TTC549 (cell line): ENCODE data around the gene CAST.
"Not testable (repeated sequence)": the region's sequence is repeated elsewhere in the genome, so short reads cannot be mapped to it uniquely, and the experiment has no call there.

Experiments
- FAIRE-seq: peaks from 2 replicates; lab custom pipeline; 2012; peaks lifted over from hg19 to GRCh38; lab: Jason Lieb, UNC

The CAST gene

DNA sequence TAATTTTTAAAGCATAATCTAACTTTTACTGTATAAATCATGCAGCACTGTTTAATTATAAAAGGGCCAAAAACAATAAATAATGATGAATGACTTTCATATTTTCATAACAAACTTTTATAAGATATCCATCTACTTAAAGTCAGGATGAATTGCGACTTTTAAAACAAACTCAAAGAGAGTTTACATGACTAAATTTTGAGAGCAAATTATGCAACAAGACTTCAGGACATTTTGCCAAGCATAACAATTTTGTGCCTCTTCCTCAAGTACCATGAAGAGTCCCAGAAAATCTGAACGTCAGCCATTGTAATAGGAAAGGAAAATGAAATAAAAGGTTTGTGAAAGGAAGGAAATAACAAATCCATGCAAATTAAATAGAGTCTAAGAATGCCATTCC lies 121.2 kb downstream of the CAST start:
- FAIRE-seq, result no peak

DNA sequence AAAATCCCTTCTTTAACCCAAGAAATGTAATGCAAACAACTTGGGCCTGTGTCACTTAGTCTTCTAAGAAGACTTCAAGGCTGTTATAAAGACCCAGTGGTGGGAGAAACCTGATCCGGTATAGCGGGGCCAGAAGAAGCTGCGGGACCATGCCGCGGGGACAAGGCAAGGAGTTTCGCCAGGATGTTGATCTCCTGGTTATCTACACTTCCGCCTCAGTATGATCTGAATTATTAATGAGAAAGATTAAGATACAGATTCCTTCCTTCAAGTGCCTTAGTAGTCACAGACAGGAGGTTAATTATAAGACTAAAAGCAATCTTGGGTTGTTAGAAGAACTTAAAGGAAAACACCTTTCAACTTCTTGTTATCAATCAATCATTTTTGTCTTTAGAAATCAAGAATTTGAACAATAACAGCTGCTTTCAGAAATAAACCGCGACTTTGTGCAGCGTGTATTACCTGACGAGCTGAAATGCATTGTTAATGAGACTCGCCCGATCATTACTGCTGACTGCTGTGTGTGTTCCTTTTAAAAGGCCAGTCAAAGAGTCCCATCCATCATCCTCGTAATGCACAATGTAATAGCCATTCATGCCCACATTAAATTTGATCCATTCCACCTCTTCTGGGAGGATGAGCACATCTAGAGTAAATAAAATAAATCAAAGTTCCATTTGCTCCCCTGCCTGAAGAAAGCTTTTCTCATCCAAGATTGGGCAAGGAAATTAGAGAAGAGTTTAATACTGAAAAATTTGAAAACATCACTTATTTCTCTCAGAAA lies 123.3 kb downstream of the CAST start:
- no peak for FAIRE-seq

DNA sequence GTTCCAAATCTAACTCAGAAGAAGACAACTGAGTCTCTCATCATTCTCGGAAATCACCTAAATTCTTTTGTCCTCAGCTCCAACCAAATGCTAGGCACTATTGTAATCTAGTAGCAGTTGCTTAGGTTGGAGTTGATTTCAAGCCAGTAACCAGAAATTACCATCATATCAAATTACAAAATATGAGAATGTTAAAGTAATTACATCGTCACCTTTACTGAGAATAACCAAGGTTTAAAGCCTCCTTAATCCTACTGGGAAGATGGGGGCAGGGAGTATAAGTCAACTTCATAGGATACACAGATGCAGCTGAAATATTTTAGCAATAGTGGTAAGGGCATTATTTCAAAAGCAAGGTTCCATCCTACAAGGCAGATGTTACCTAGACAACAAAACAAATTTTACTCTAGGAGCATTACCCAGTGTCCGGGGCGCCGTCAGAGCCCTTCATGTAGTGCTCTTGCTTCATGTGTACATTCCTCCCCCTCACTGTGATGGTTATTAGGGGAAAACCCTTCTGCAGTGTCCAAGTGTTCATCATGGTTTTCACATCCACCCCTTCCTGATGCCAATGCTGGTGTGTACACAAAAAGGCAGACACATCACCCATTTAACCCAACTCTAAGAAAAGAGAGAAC lies 126.1 kb downstream of the CAST start:
- no peak for FAIRE-seq

DNA sequence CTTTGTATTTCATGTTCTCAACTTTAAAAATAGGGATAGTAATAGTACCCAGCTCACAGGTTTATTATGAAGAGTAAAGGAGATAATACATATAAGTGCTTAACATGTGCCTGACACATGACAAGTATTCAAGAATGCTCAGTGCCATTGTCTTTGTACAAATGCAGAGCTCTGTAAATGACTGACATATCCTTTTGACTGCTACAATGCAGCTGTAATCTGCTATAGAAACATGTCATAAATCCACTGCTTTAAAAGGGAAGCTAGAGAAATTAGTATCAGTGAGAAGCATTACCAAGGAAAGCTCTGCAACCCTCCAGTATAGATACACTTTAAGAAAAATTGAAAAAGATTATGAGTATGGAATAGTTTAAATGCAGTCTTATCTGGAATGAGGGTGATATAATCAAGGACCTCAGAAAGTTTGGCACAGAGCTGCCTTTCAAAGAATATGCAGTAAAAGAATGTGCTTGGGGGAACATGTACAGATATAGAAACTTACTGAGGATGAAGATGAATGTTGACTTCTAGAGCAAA lies 127.7 kb downstream of the CAST start:
- FAIRE-seq, result no peak

DNA sequence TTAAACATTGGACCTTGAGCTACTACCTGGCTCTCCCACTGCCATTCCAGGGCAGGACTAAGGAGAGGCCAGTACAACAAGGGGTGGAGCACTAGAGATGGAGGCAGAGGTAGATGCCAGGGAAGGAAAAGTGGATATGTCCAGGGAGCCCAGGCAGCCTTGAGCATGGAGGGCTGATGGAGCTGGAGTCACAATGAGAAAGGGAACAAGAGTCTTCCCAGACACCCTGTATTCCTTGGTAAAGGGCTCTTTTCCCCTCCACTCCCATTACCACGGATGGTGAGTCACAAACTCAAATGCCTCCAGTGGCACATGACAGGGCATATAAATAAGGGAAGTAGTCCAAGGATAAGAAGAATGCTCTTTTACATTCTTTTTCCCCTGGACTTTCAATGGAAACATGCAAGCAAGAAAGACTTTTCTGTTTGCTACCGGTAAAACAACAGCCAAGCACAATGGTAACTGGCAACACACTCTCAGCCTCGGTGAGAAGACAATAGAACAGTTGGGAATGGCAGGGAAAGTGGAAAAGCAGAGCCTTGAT lies 128.9 kb downstream of the CAST start:
- no peak for FAIRE-seq

DNA sequence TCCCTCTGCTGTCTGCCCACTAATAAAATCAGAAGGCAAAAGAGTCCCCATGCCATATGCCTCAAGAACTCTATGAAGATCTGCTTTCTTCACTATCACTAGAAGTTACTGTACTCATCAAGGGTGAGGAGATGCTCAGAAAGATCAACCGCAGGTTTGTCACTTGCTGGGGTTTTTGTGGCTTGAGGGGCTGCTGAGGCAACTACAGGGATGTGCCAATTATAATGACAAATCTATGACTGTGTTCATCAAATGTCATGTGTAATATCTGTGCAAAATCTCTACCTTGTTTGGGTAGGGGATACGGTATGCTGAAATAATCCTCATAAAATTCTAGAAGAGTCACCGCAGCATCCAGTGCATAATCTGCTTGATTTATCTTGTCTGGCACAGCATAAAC lies 132.6 kb downstream of the CAST start:
- no peak for FAIRE-seq

DNA sequence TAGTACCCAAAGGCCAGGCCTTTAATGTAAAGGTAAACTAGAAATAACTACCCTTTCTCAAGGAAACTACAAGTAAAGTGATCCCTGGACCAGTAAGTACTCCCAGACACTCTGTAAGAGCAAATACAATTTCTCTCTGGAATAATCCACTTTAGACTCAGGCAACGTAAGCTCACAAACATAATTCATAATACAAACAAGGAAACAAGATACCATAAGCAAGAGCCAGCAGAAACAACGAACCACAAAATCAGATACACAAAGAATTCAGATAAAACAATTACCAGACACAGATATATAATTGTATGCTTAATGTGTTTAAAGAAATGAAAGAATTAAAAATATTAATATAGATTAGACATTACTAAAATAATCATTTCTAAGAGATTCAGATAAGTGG lies 133.4 kb downstream of the CAST start:
- no peak for FAIRE-seq

DNA sequence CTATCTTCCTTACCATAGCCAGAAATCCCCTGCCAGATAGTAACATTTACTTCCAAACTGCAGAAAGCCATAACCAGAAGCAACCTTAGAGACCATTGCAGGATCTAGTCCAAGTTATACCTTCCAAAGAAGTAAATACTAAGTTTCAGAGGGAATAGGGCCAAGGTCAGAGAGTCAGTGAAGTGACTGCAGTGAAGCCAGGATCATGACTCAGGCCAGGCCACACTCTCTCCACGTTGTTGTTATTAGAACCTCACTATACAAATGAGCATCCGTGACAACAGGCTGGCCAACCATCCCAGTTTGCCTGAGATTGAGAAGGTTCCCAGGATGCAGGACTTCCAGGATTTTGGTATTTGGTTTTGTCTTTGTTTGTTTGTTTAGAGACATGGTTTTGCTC lies 134.3 kb downstream of the CAST start:
- no peak for FAIRE-seq

DNA sequence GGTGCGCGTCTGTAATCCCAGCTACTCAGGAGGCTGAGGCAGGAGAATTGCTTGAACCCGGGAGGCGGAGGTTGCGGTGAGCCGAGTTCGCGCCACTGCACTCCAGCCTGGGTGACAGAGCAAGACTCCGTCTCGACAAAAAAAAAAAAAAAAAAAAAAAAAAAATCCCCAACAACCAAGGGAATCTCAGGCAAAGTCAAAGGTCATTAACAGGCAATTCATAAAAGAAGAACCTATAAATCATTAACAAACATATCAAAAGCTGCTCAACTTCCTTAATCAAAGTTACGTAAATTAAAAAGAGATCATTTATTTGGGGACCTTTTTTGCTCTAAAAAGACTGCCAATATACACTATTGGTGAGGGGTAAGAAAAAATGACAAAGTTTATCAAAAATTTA lies 139.5 kb downstream of the CAST start:
- FAIRE-seq, result not testable (repeated sequence)

DNA sequence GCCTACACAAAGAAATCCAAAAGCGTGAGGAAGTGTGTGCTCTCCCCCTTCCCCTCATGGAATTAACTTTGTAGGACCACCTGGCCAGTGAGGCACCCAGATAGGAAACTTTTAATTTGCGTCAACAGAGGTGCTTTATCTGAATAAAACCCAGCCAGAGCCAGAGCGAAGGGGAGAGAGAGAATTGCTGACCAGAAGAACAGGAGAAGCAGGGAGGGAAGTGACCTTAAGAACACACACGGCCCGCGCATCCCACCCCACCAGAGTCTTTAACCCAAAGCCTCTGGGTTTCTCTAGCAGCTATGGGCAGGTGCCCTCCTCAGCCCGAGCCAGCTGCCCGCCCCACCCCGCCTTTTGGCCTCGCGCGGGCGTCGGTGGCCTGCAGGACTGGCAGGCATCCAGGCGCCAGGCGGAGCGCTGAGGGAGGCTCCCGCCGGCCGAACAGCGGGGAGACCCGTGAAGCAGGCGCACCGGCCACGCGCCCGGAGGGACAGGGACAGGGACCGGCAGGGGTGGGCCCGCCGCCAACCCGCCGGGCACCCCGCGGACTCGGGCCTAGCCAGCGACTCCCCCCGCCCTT lies 145.0 kb downstream of the CAST start:
- no peak for FAIRE-seq

DNA sequence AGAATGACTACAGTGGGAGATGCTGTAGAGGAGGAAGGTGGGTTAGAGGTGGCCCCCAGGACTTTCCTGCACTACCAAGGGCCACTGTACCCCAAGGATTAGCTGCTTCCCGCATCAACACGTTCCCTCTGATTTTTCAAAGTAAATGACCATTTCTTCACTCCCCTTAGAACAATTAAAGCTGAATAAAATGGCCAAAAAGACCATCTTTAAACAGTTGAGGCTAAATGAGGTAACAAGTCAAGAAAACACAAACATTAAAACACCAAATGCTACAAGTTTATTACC lies 146.3 kb downstream of the CAST start:
- FAIRE-seq, result no peak

DNA sequence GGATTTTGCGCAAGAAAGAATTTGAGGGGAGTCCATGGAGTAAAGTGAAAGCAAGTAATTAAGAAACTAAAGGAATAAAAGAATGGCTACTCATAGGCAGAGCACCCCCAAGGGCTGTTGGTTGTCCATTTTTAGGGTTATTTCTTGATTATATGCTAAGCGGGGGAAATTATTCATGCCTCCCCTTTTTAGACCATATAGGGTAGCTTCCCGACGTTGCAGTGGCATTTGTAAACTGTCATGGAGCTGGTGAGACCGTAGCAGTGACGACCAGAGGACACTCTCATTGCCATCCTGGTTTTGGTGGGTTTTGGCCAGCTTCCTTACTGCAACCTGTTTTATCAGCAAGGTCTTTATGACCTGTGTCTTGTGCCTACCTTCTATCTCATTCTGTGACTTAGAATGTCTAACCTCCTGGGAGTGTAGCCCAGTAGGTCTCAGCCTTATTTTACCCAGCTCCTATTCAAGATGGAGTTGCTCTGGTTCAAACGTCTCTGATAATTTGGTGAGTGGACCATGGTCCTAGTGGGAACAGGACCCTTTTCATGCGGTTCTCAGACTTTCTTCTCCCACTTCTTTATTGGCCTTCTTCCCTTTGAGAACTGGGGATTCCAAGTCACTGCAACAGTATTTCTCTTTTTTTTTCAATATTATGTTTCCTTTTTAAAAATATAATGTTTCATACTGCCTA lies 146.8 kb downstream of the CAST start:
- FAIRE-seq, result no peak

DNA sequence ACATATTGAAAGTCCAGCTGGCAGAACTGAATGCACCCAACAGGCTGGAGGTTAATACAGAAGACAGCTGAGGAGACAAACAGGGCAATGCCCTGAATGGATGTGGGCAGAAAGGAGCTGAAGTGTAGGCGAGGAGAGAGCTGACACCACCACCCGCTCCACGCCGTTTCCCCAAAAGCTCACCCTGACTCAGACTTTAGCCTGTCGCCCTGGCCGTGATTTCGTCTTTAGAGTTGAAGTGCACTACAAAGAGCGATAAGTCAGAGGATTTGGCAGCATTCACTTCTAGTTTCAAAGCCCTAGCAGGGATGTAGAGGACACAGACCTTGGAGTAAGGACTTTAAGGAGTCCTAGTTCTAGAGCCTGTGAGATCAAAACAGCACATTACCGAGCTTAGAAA lies 147.7 kb downstream of the CAST start:
- no peak for FAIRE-seq

DNA sequence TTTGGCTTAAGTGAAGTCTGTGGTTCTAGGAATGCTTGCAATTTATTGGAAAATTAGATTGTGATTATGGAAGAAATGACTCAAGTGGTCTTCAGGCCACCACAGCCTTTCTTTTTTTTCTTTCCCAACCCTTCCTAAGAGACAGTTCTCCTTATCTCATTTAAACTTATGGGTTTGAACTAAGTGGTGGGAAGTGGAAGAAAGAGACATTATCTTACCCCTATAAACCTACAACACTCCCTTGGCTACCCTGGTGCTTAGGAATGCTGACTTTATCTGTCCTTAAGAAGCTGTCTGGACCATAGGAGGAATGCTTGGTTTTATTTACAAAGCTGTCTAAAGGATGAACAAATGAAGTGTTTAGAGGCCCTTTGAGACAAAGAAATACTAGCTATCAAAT lies 150.7 kb downstream of the CAST start:
- no peak for FAIRE-seq

DNA sequence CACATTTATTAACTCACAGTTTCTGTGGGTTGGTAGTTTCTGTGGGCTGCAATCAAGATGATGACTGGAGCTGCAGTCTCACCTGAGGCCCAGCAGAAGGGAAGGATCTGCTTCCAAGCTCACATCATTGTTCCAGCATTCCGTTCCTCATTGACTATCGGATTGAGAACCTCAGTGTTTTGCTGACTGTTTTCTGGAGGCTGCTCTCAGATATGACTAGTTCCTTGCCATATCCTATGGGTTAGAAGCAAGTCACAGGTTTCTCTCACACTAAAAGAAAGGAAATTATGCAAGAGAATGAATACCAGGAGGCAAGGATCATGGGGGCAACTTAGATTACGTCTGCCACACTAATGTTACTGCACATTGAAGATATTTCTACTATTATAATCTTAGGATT lies 151.9 kb downstream of the CAST start:
- FAIRE-seq, result no peak

DNA sequence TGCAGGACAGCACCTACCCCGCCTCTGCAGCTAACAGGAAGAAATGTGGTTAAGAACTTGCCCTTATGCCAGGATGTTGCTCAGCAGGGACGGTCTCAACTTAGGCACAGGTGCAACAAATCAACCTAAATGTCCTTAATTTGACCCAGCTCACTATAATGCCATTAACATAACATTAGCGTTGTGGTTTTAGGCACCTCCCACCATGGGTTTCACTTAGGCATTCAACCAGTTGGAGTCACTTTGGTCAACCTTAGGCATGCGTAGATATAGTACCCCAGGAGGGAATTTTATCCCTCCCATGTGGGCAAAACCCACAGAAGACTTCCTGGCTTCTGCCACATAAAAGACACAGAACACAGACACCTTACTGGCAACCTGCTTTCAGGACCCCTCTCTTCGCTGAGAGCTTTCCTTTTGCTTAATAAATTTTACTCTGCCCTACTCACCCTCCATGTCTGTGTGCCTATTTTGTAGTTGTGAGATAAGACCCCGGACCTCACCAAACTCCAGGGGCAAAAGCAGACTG lies 154.3 kb downstream of the CAST start:
- FAIRE-seq, result no peak

DNA sequence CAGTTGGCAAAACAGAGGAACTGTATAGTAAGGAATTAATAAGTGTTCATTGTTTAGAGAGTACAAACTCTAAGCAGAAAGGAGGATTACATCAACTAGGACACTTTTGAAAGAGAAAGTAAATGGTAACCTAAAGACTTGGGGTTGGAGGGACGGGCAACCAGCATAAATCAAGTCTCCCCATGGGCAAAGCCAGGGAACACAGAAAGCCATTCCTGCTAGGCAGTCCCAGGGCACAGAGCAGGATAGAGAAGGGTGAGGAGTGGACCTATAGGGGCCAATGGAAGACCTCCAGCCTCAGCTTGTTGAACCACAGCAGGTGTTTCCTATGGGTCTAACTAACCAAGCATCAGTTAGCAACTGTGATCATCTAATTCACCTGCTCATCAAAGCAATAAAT lies 154.8 kb downstream of the CAST start:
- no peak for FAIRE-seq

DNA sequence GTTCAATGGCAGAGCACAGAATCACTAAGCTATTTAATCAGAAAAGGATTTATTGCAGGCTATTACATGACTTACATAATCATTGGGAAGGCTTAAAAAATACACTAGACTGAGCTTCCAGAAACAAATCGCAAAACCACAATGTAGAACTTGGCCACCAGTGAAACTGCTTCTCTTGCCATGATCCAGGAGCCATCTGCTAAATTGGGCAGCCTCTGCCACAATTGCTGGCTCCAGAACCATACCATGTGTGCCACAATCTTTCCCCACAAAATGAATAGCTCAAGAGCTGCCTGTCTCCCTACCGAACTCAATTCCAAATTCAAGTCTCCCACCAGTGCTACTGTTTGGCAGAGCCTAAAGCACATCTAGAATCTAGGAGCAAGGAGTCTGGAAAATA lies 155.3 kb downstream of the CAST start:
- FAIRE-seq, result no peak

DNA sequence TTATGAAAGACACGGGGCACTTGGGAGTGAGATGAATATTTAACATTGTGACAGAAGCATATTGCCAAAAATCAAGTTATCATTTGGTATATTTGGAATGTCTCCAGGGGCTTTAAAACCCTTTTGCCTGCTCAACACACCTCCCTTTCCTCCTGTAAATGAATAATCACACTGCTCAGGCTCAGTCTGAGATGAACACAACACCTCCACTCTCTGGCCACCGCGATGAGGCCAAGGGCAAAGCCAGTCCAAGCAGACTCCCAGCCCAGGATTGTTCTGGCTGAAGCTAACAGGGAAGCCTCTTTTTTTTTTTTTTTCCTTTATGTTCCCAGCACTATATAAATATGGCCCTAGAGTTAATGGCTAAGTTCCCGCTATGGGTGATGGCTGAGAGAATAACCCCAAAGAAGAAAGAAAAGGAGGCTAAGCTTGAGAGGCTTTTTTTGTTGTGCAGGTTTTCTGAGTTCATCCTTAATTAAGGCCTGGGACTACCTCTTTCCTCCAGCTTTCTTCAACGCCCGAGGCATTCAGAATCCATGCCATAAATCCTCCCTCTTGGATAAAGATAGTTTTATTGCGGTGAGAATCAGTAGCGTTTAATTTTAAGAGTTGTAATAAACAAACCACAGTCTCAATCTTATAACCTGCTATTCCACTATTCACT lies 156.1 kb downstream of the CAST start:
- FAIRE-seq, result no peak

DNA sequence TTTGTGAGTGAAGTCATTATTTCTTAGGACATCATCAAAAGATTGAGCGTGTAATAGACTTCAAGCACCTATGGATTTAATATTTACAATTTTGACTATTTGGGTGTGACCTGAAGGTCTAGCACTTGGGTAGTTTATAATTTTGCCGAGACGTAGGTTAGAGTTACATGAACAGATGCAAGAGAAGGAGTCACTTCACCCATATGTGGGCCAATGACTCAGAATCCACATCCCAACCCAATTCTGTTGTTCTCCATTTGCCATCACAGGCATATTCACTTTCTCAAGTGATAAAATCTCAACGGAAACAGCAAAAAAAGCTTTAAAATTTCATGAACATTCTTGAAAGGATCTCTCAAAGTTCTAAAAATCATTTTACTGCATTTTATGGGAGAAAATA lies 157.6 kb downstream of the CAST start:
- FAIRE-seq, result no peak

DNA sequence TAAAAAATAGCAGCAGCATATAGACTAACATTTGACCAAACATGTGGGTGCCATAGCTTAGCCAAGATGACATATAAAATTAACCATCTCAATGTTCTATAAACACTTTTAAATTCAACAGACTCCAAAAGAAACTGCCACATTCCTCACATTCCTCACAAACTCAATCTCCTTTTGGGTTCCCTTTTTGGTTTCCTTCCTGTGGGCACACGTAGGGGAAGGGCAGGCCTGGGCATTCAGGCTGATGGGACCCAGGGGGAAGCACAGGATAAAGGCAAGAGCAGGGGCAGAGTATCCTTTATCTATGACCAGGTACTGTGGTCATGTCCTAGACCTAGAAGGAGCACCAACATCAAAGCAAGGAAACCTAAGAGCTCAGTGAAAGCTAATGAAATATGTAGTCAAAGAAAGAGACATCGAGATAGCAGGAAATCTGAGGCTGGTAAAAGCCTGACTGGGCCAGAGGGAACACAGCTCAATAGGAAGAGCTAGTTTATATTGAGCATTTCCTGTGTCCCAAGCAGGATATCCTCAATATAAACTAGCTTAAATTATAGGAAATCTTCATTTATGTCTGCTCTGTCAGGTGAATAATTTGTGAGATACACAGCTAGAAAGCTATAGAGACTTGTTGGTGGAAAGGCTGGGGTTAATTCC lies 159.2 kb downstream of the CAST start:
- no peak for FAIRE-seq
